Neuronal stem cell (in vitro differentiated cells): ENCODE results near the gene PTPRE.

Experiments used
- DNase-seq: peaks from one replicate; pipeline ENCODE4 v3.0.0-alpha.2; 2013; ENCODE audit warnings: low spot score
- H2AFZ ChIP-seq: one replicate; pipeline ENCODE4 v1.6.1; 2013; ENCODE audit warnings: mild to moderate bottlenecking, low read length, inconsistent platforms
- H2AK5ac ChIP-seq: 2 replicates; pipeline ENCODE4 v1.6.1; 2013; ENCODE audit warnings: low read depth, mild to moderate bottlenecking, inconsistent platforms, low read length, moderate library complexity, mixed read lengths
- H2BK120ac ChIP-seq: 2 replicates; pipeline ENCODE4 v1.6.1; 2013; ENCODE audit warnings: low read depth, mild to moderate bottlenecking, inconsistent platforms, low read length, moderate library complexity, mixed read lengths
- H2BK12ac ChIP-seq: one replicate; pipeline ENCODE4 v1.6.1; 2013; ENCODE audit warnings: low read length, inconsistent platforms
- H2BK15ac ChIP-seq: 2 replicates; pipeline ENCODE4 v1.6.1; 2013; ENCODE audit warnings: mild to moderate bottlenecking, low read length, inconsistent platforms, mixed read lengths
- H2BK5ac ChIP-seq: one replicate; pipeline ENCODE4 v1.6.1; 2013; ENCODE audit warnings: inconsistent platforms, mild to moderate bottlenecking, low read length, moderate library complexity
- H3K14ac ChIP-seq: one replicate; pipeline ENCODE4 v1.6.1; 2013; ENCODE audit warnings: low read length, inconsistent platforms
- H3K18ac ChIP-seq: 2 replicates; pipeline ENCODE4 v1.6.1; 2013; ENCODE audit warnings: low read length, inconsistent platforms
- H3K23ac ChIP-seq: 2 replicates; pipeline ENCODE4 v1.6.1; 2013; ENCODE audit warnings: low read depth, mild to moderate bottlenecking, mixed read lengths, low read length, inconsistent platforms; ENCODE audit not compliant: poor library complexity
- H3K27ac ChIP-seq: replicated peaks from 3 replicates; pipeline ENCODE4 v1.5.1; 2013; ENCODE audit warnings: low read length, inconsistent platforms
- H3K27me3 ChIP-seq, 3 experiments: 2 replicates each; pipeline ENCODE4 v1.6.1; 2013; ENCODE audit warnings: low read length in 3 of 3, mild to moderate bottlenecking in 2 of 3, inconsistent platforms in 1 of 3, low read depth in 1 of 3, mixed read lengths in 1 of 3, moderate library complexity in 1 of 3; ENCODE audit not compliant: control insufficient read depth in 3 of 3, insufficient read depth in 3 of 3
- H3K36me3 ChIP-seq, 2 donors: replicated peaks in 1 of 2; 2 replicates each; pipeline ENCODE4 v1.6.1; 2013; ENCODE audit warnings: low read length in 2 of 2; ENCODE audit not compliant: control insufficient read depth in 2 of 2, insufficient read depth in 2 of 2
- H3K4ac ChIP-seq: 2 replicates; pipeline ENCODE4 v1.6.1; 2013; ENCODE audit warnings: inconsistent platforms, mild to moderate bottlenecking, low read length, moderate library complexity
- H3K4me1 ChIP-seq, 2 donors: 1 replicate in 1 of 2; 2 replicates in 1 of 2; pipeline ENCODE4 v1.6.1; 2013; ENCODE audit warnings: low read length in 2 of 2, low read depth in 1 of 2; ENCODE audit not compliant: control insufficient read depth in 2 of 2, insufficient read depth in 1 of 2
- H3K4me2 ChIP-seq: one replicate; pipeline ENCODE4 v1.6.1; 2013; ENCODE audit warnings: mild to moderate bottlenecking, low read length, inconsistent platforms; ENCODE audit not compliant: insufficient read depth, poor library complexity, severe bottlenecking
- H3K4me3 ChIP-seq, 2 donors: 2 replicates each; pipeline ENCODE4 v1.5.1; 2013; ENCODE audit warnings: low read length in 2 of 2, mild to moderate bottlenecking in 2 of 2, inconsistent platforms in 1 of 2, moderate library complexity in 1 of 2
- H3K79me1 ChIP-seq: one replicate; pipeline ENCODE4 v1.6.1; 2013; ENCODE audit warnings: low read depth, mild to moderate bottlenecking, inconsistent platforms, low read length, moderate library complexity
- H3K9ac ChIP-seq: one replicate; pipeline ENCODE4 v1.6.1; 2013; ENCODE audit warnings: mild to moderate bottlenecking, low read depth, low read length, inconsistent platforms; ENCODE audit not compliant: poor library complexity
- H3K9me3 ChIP-seq, 2 donors: replicated peaks in 1 of 2; 2 replicates each; pipeline versions ENCODE3 to v1.6.1; 2013; ENCODE audit warnings: low read length in 2 of 2, mild to moderate bottlenecking in 2 of 2, inconsistent platforms in 1 of 2, low read depth in 1 of 2, mixed read lengths in 1 of 2, moderate library complexity in 1 of 2; ENCODE audit not compliant: control insufficient read depth in 2 of 2, insufficient read depth in 1 of 2
- H4K8ac ChIP-seq: one replicate; pipeline ENCODE4 v1.6.1; 2013; ENCODE audit warnings: low read depth, mild to moderate bottlenecking, inconsistent platforms, low read length, moderate library complexity
- H4K91ac ChIP-seq: one replicate; pipeline ENCODE4 v1.6.1; 2013; ENCODE audit warnings: low read length, low read depth, mild to moderate bottlenecking, inconsistent platforms; ENCODE audit not compliant: poor library complexity
- WGBS, 2 donors: extraction: QIAGEN DNeasy Blood & Tissue Kit; methylation state at CpG; one replicate each; pipeline ENCODE4 v1.1.7; 2013; ENCODE audit warnings: missing lambda C conversion rate in 2 of 2, mixed read lengths in 1 of 2; ENCODE audit not compliant: insufficient read length in 2 of 2, insufficient replicate concordance in 1 of 2; ENCODE audit errors: extremely low coverage in 2 of 2; 5-methylcytosine and 5-hydroxymethylcytosine counted together

PTPRE gene

DNA sequence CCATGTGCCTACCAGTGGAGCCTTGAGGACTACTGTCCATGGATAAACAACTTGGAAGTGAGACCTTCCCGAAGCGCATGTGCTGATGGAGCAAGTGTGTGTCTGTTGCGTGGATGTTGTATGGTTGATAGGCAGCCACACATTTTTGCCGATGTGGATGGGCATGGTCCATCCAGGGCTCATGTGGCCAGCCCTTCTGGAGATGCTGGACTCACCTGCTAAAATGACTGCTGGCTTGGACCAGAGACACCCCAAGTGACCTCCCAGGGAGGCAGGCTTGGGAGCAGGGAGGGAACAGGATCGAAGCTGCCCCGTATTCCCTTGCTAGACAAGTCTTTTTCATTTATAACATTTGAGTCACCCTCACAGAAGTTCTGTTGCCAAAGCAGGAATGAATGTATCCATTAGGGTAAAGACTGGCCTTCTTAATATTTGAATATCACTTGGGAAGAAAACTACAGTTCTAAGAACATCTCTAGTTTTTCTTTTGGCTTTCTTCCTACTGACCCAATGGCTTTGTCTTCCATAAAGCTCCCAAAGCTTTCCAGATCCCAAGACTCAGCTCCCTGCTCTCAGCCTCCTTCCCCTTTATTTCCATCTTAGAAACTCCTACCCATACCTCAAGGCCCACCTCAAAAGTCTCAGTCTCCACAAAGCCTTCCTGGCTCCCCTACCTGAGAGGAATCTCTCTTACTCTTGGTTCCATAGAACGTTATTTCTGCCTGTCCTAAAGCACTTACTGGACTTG, 3.0 kb downstream of the PTPRE start:
- H2AFZ ChIP-seq = no peak overlapping the region
- H2BK5ac ChIP-seq = no peak overlapping the region
- H4K91ac ChIP-seq = peak overlapping the region; percentile 73
- no peak for DNase-seq
- H3K79me1 ChIP-seq = no peaks in the 10 kb centered on the region
- H3K23ac ChIP-seq = no peak overlapping the region
- H4K8ac ChIP-seq = no peak overlapping the region
- H3K4me2 ChIP-seq = no peak overlapping the region
- no CpG with 5 or more reads among the region's 7 CpGs for WGBS, 2 donors
- no peaks in the 10 kb centered on the region for H3K9me3 ChIP-seq
- peaks cover 2 to 3% of the 10 kb centered on the region in 2 donors for H3K4me1 ChIP-seq
- H2AK5ac ChIP-seq = no peak overlapping the region
- no peak overlapping the region for H3K14ac ChIP-seq
- H3K27me3 ChIP-seq = peaks cover 5 to 42% (median 21%) of the 10 kb centered on the region in 3 experiments
- no peak overlapping the region for H3K18ac ChIP-seq
- H2BK120ac ChIP-seq = no peak overlapping the region
- H3K9ac ChIP-seq = no peak overlapping the region
- no peak overlapping the region for H2BK15ac ChIP-seq
- H2BK12ac ChIP-seq = no peak overlapping the region
- H3K27ac ChIP-seq = no peak overlapping the region
- no peaks in the 10 kb centered on the region for H3K36me3 ChIP-seq
- no peak overlapping the region for H3K4ac ChIP-seq
- H3K4me3 ChIP-seq = no peak overlapping the region

DNA sequence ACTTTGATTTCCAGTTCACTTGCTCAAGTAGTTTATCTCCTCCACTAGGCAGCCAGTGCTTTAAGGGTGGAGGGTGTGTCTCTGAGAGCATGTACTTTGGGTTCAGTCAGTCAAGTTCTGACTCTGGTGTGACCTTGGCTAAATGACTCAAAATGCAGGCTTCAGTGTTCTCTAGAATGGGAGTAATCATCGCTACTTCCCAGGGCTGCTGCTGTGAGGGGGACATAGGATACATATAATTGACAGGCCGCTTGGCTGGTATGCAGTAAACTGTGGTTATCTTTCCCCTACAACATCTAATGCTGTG, 3.5 kb downstream of the PTPRE start:
- H3K4me2 ChIP-seq = no peak overlapping the region
- H2AFZ ChIP-seq = no peak overlapping the region
- no peak overlapping the region for H3K27ac ChIP-seq

GRCh38 chr10:127911218-127911866, 4.4 kb downstream of the PTPRE start:
- Histone ChIP-seq H3K4ac (no peak overlapping the region), H3K9ac (no peak overlapping the region), H2BK5ac (no peak overlapping the region), H2BK120ac (no peak overlapping the region), H3K18ac (no peak overlapping the region), H3K4me1 (peaks cover 2 to 3% of the 10 kb centered on the region in 2 donors), H3K79me1 (no peaks in the 10 kb centered on the region), H3K23ac (no peak overlapping the region), H3K4me2 (no peak overlapping the region), H3K9me3 (no peaks in the 10 kb centered on the region), H2AFZ (no peak overlapping the region), H3K36me3 (no peaks in the 10 kb centered on the region), H3K14ac (no peak overlapping the region), H4K8ac (no peak overlapping the region), H4K91ac (no peak overlapping the region), H3K4me3 (no peak overlapping the region), H2AK5ac (no peak overlapping the region), H3K27ac (no peak overlapping the region), H3K27me3 (peaks cover 5 to 31% (median 21%) of the 10 kb centered on the region in 3 experiments), H2BK12ac (no peak overlapping the region), H2BK15ac (no peak overlapping the region)
- no CpG with 5 or more reads among the region's 10 CpGs for WGBS, 2 donors
- DNase-seq = no peak

More for the DNA sequence above, 3.5 kb downstream of the PTPRE start:
- no peak overlapping the region for H2BK12ac ChIP-seq
- H3K9me3 ChIP-seq = no peaks in the 10 kb centered on the region
- H3K23ac ChIP-seq = no peak overlapping the region
- H3K4ac ChIP-seq = no peak overlapping the region
- no peak overlapping the region for H2BK120ac ChIP-seq
- no peak overlapping the region for H2BK15ac ChIP-seq
- H3K79me1 ChIP-seq = no peaks in the 10 kb centered on the region
- H3K18ac ChIP-seq = no peak overlapping the region
- H2BK5ac ChIP-seq = no peak overlapping the region
- no peak overlapping the region for H2AK5ac ChIP-seq
- peaks cover 2 to 3% of the 10 kb centered on the region in 2 donors for H3K4me1 ChIP-seq
- no peak overlapping the region for H3K14ac ChIP-seq
- no peak for DNase-seq
- no peak overlapping the region for H3K4me3 ChIP-seq
- H3K27me3 ChIP-seq = peaks cover 5 to 36% (median 21%) of the 10 kb centered on the region in 3 experiments
- no peak overlapping the region for H4K8ac ChIP-seq
- no peak overlapping the region for H4K91ac ChIP-seq
- H3K36me3 ChIP-seq = no peaks in the 10 kb centered on the region
- no CpG with 5 or more reads among the region's 2 CpGs for WGBS, 2 donors
- H3K9ac ChIP-seq = no peak overlapping the region

DNA sequence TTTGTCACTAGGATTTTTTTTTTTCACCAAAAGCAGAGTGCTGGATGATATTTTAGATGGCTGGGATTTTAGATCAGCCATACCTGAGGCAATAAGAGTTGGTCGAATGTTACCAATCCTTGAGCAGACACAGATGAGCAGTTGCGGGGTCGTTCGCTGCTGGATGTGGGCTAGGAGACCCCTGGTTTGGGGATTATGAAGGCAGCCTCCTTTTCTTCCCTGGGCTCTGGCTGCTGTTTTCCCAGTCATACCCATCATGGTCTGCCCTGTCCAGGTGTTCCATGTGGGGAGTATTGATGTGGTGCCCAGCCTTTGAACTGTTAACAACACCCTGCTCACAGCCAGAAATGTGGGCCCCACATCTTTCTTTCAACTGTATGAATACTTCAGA, 5.0 kb downstream of the PTPRE start:
- no peak overlapping the region for H3K14ac ChIP-seq
- no peak overlapping the region for H2AK5ac ChIP-seq
- no peak overlapping the region for H2AFZ ChIP-seq
- no peak overlapping the region for H2BK120ac ChIP-seq
- no peak overlapping the region for H3K4me3 ChIP-seq
- no peak overlapping the region for H3K4ac ChIP-seq
- DNase-seq = no peak
- no peaks in the 10 kb centered on the region for H3K36me3 ChIP-seq
- no peak overlapping the region for H4K8ac ChIP-seq
- peaks cover 0 to 3% of the 10 kb centered on the region in 2 donors for H3K4me1 ChIP-seq
- no CpG with 5 or more reads among the region's 4 CpGs for WGBS, 2 donors
- H3K27ac ChIP-seq = no peak overlapping the region
- H3K79me1 ChIP-seq = no peaks in the 10 kb centered on the region
- H3K9me3 ChIP-seq = no peaks in the 10 kb centered on the region
- peaks cover 5 to 27% (median 18%) of the 10 kb centered on the region in 3 experiments for H3K27me3 ChIP-seq
- no peak overlapping the region for H3K9ac ChIP-seq
- no peak overlapping the region for H2BK15ac ChIP-seq
- no peak overlapping the region for H2BK12ac ChIP-seq
- H2BK5ac ChIP-seq = no peak overlapping the region
- H4K91ac ChIP-seq = no peak overlapping the region
- H3K18ac ChIP-seq = no peak overlapping the region
- no peak overlapping the region for H3K4me2 ChIP-seq
- H3K23ac ChIP-seq = no peak overlapping the region
